ENCODE results near the gene DIABLO.

DNA sequence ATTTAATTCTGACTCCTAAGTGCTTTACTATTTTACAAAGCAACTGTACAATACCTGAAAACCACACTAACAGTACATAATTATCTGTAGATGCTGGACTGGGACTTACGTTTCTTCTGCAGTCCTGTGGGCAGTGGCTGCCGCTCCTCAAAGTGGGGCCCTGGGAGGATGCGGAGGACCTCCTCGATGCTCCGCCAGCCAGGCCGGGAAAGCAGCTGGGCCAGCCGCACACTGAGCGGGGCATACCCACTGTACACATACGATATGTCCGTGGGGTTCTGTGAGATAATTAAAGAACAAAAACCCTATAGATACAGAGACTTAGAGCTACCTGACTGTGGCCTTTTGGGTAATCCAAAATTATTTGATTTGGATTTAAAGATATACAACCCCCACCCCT, 6.8 kb upstream of the DIABLO start:
- TF ChIP-seq CTCF (IDR thresholded peaks at IDR 0.05; ENCODE audit: insufficient read depth, low read length, poor library complexity, severe bottlenecking) (no peak), EZH2phosphoT487 (conservative IDR thresholded peaks at IDR 0.05; ENCODE audit: low read length) (no peak)
